ENCODE measurements around the gene FAM13B.
A peak's percentile ranks its signal among the peaks of the same experiment; 100 is the strongest.
"Not testable (repeated sequence)": the region's sequence is repeated elsewhere in the genome, so short reads cannot be mapped to it uniquely, and the experiment has no call there.

FAM13B gene

DNA sequence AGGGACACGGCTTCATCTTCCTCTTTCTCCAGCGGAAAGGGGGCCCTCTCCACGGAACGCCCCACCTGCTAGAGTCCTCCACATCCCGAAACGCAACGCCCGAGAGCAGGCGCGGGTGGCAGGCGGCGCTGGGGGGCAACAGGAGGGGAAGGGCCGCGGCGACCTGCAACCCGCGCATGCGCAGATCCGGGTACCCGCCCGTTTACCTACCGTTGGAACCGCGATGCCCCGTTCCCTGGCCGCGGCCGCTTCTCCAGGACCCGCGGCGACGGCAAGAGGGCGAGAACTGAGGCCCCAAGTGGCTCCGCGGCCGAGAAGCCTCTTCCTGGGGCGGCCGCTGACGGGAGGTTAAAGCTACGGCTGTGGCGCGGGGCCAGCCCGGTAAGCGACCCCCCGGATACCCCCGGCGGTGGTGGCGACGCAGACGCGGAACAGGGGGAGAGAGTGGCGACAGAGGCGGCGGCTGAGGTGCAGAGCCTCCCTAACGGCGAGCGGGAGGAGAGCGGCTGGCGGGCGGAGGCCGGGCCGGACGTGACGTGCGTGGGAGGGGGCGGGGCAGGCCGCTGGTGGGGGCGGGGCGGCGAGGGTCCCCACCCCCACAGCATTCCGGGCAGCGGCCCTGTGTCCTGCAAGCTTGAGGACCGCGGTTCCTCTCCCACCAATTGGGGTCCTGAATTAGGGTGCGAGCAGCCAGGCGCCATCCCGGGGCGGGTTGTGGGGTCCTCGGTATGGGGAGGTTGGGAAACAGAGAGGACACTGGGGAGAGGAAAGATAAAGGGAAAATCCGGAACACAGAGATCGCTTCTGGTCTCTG, at the start of gene FAM13B:
FAM13B (minus strand) TSS at position 508 of the 814 bp plus-strand sequence. CDS start 13,968 bp downstream, outside the sequence.
- peak; percentile 60 for DNase-seq

DNA sequence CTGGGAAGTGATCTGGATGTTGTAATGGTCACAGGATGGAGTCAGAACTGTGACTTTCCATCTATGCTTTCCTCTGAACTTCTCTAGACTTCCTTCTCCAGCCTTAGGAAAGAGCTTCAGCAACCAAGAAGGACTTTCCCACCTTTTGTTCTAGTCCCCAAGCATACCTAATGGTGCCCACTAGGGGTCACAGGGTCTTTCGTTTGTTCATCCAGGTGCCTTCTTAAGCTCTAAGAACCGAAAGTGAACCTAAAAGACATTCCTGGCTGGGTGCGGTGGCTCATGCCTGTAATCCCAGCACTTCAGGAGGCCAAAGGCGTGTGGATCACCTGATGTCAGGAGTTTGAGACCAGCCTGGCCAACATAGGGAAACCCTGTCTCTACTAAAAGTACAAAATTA, 49.2 kb upstream of the FAM13B start:
- no peak for DNase-seq

DNA sequence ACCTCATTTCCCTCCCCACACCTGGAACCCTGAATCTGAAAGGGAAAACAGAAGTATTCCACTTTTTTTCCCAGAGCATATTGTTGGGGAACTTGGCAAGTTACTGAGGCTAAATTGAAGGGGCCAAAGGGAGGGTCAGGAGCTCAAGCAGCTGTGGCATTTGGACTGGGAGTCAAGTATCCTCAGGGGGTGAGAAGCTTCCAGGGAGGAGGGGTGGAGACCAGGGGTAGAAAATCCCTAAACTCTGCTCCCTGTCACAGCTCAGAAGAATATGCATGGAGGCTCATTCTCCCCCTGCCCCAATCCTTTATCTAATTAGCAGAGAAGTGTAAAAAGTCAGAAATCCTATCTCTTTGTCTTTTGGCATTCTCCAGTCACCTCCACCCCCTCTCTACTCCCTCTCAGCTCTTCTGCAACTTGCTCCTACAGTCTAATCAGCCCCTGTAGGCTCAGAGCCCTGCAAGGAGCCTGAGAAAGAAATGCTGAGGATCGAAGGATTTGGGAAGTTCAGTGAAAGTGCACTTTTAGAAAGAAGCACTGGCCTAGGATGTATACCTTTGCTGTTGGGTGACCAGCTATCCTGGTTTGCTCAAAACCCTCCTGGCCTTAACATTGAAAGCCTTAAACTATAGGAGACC, 45.2 kb upstream of the FAM13B start:
- DNase-seq, result no peak

DNA sequence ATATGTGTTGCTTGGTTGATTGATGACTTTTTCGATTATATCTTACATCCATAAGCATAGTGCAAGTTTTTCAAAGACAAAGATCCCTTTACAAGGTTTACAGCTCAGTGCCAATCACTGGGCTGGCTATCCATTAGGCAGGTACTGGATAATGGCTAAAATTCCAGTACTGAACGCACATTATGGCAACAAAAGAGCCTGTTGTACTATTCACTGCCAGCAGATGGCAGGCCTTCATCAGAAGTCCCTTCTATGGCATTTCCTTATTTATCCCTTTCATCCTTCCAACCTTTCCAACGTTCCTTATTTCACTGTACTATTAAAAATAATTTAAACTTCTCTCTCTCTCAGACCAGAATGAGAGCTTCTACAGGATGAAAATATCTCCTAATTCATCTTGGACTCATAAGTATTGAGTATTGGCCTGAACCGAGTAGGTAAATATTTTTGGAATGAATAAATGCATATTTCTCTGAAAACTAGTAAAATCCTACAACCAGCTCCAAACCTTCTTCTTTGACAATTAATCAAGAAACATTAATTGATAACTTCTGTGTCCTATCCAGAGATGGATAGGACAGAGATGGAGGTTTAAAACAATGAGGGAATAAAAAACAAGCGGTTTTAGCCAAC, 44.3 kb upstream of the FAM13B start:
- peak; percentile 74 for DNase-seq

DNA sequence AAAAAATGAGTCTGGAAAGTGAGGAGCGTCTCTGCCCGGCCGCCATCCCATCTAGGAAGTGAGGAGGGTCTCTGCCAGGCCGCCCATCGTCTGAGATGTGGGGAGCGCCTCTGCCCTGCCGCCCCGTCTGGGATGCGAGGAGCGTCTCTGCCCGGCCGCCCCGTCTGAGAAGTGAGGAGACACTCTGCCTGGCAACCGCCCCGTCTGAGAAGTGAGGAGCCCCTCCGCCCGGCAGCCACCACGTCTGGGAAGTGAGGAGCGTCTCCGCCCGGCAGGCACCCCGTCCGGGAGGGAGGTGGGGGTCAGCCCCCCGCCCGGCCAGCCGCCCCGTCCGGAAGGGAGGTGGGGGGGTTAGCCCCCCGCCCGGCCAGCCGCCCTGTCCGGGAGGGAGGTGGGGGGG, 37.1 kb upstream of the FAM13B start:
- DNase-seq, result not testable (repeated sequence)

DNA sequence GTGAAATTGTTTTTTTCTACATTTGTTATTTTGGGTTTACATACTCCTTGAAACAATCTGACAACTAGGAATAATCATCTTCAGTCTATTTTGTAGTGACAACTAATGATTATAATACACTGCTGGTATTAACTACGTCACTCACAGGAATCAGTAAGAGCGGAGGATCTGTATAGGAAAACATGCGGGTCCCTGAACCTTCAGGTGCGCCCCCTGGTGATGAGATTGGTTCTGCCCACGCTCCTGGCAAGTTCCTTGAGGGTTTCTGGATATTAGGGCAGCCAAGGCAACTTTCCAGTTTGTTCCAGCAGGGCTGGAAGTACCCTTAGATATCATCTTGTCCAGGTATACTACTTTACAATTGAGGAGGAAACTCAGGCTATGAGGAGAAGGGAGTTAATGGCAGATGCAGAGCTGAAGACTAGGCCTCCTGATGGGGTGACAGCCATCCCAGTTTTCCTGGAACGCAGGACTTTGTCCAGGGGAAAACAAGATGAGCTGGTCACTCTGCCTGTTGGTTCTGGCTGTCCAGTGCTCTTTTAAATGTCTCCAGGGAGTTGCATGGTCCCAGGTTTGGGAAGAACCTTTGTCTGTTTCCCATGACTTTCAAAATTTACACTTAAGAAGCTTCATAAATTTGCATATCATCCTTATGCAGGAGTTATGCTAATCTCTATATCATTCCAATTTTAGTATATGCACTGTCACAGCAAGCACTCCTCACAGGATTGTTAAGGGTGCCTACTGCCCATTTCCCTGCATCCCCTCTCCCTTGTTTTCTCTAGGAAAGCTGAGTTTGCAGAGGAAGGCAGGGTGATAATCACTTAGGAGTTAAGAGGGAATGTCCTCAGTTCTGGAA, 36.1 kb upstream of the FAM13B start:
- peak; percentile 63 for DNase-seq

DNA sequence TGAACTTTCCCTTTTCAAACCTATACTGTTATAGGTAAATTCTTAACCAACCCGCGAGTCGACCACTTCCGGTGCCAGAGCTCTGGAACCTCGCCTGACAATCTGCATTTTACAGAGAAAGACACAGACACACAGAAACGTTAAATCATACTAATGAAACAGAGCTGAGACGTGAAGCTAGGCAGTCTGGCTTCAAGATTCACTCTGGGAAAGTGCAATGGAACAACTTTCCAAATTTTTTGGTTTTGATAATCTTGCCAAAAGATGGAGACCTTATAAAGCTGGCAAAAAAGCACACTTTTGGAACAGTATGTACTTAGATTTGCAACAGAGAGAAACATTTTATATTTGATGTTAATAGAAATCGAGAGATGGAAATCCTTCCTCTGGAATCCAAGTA, 35.1 kb upstream of the FAM13B start:
- no peak for DNase-seq

DNA sequence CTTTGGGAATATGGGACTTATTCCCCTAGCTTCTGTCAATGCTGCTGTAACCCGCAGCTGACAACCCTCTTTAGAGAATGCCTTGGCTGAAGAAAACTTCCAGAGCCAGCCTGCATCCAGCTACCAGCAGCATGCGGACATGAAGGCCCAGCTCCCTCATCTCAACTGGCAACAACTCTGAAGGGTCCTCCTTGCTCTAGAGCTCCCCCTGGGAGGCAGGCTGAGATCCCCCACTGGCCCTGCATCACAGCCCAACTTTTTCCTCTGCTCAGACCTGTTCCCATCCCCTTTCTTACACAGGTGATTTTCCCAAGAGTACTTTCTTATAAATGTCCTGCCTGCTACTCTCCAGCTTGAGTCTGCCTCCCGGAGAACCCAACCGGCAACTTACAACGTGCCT, 32.2 kb upstream of the FAM13B start:
- DNase-seq, result no peak

DNA sequence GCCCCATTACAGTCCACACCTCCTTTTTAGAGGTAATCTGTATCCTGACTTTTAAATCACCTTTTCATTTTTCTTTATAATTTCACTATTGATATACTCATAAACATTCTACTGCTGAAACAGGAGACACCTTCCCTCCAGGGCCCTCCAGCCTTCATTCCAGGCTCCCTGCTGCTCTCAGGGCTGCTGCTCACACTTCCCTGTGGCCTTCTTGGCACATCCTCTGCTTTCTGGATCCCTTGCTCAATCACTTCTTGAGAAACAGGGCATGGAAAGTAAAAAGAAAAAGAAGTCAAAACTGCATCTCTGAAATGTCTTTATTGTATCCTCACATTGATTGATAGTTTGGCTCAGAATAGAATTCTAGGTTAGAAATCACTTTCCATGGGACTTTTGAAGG, 31.6 kb upstream of the FAM13B start:
- DNase-seq, result no peak

DNA sequence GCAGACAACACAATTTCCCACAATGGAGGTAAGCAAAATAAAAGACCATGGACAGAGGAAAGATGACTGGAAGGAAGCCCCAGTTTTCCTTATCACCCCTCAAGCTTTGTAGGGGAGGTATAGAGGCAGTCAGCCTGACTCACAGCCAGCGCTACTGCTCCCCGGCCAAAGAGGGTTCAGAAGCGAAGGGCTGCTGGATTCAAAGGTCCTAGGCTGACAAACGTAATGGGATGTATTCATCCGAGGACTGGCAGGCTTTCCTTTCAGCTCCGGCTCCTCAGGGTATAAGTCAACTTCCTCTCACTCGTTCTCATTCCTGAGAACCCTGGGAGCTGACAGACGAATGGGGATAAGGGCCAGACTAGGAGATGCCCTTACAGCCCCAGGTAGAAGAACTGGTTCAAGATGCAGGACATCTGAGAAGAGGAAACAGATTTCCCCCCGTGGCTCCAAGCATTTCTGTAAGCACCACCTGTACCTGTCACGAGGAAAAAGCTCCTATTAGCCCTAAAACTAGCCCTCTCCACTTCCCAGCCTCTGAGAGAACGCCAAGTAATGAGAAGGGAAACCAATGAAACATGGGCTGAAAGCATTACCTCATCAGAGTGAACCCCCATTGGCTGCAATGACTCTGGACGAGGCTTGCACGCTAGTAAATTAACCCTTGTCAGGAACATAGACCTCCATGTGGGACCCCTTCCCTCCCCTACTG, 22.1 kb upstream of the FAM13B start:
- no peak for DNase-seq

DNA sequence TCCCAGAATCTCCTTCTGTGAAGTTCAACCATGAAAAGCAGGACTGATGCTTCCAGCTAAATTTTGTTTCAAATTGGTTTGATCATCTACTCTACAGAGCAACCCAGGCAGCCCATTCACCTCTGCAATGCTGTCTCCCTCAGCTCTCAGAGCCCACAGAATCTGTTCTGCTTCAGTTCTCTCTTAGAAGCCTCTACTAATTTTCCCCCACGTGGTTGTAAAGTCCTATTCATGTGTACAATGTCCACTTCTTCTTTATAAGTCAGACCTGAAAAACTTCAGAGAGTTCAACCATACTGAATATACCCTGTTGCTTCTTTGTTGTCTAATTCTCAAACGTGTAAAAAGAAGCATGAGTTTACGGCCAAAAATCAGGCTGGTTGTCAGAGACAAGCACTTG, 21.3 kb upstream of the FAM13B start:
- no peak for DNase-seq

DNA sequence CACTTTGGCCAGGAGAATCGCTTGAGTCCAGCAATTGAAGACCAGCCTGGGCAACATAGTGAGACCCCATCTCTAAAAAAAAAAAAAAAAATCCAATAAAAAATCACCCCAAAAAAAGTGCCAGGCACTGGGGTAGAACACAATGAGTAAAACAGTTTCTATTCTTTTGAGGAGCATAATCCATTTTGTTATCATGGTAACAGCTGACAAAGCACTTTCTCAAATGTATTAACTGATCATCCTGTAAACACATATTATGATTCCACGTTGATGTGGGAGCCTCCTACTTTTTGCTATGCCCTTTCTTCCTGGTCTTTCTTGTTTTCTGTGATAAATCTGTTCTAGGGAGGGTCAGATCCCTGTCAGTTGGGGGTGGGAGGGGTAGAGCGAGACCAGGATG, 20.7 kb upstream of the FAM13B start:
- DNase-seq, result no peak

DNA sequence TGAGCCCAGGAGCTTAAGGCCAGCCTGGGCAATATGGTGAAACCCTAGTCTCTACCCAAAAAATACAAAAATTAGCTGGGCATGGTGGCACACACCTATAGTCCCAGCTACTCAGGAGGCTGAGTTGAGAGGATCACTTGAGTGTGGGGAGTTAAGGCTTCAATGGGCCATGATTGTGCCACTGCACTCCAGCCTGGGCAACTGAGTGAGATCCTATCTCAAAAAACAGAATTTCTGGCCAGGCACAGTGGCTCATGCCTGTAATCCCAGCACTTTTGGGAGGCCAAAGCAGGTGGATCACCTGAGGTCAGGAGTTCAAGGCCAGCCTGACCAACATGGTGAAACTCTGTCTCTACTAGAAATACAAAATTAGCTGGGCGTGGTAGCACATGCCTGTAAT, 19.8 kb upstream of the FAM13B start:
- DNase-seq, result not testable (repeated sequence)

DNA sequence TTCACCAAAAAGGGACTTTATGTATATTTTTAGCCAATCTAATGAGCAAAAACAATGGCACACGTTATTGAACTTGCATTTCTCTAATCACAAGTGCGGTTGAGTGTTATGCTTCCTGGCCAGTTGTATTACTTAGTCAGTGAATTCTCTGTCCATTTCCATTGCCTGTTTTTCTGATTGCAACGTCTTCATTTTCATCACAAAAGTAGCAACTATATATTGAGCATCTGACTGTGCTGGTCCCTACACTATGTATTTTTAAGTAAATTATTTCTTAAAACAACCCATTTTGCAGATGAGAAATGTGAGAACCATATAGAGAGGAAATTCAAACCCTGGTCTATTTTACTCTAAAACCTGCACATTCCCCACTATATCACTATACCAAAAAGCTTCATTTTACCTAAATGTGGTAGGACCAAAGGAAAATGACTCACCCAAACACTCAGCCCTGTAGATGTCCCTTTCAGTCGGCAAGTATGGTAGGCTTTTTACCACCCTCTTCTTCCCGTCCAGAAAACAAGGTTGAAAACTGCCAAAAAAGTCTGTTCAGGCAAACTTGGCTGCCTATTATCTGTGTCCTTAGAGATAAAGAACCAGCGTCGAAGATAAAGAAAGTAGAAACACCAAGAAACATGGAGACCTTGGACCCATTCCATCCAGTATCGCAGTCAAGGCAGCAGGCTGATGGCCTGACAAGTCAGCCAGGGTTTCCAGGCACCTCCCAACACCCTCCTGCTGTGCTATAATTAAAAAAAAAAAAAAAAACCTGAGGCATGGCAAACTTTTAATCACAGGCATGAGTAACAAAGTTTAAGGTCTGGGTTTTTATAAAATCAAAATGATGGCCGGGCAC, 18.8 kb upstream of the FAM13B start:
- no peak for DNase-seq

DNA sequence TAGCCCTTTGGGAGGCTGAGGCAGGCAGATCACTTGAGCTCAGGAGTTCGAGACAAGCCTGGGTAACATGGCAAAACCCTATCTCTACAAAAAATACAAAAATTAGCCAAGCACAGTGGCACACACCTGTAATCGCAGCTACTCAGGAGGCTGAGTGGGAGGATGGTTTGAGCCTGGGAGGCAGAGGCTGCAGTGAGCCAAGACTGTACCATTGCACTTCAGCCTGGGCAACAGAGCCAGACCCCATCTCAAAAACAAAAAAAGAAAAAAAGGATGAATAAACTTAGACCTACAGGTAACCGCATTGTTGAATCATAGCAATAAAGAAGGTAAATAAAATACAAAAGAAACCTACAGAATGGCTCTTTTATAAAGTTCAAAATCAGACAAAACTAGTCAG, 12.4 kb upstream of the FAM13B start:
- not testable (repeated sequence) for DNase-seq

DNA sequence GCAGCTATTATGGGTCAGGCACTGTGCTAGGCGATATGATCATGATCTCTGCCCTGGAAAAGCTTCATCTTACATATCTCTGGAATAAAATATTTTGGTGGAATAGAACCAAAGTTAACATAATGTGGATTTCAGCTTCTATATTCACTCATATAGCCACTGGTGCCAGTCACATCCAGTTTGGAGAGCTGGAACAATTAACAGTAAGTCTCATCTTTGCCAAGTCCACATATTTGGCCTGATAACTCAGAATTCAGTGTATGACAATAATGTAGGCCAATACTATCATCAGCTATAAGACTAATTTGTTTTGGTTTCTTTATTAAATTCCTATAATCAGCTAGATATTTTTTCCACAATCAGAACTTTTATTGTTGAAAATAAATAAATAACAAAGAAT, 5.9 kb upstream of the FAM13B start:
- DNase-seq, result no peak

DNA sequence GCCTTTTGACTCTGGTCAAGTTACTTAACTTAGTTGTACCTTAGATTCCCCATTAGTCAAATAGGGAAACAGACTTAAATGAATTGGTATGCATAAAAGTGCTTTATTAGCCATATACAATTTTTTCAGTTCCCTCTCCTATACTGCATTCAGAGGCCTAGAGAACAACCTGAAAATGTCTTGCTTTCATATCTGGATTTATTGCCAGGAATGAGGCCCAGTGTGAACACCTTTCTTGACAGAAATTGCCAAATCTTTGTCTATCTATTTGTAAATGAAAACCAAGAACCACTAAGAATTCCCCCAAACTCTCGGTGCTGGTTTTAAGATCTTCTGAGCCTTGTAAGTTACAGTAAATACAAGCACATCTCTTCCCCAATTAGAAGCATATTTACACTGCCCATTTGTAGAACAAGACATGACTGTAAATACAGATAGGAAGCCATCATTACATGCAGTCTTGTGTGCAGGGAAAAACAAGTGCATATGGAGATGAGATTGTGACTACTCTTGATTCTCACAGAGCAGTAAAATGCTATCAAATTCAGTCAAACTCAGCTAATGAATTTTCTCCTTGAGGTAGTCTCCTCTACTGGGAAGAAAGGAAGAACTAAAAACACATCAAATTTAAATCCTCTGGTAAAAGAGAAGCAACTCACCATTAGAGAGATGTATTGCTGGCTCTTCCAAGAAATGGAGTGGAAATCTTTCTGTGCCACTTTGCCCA, 5.2 kb upstream of the FAM13B start:
- DNase-seq, result no peak

DNA sequence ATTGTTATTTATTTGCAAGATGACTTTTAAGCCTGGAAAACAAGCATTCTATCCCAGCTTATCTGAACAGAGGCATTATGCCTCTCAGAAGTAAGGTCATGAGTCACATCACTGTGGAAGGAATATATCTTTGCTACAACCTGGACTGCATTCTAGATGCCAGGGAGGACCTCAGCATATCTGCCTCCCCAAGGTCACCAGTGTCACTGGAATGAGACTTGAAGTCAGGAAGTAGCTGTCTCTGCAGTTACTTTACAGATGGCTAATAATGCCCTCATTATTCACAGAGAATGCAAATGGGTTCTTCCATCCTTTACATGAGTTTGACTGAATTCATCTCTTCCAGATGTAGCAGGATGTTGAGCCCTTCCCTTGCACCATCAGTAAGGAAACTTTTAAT, 4.4 kb upstream of the FAM13B start:
- DNase-seq, result no peak

DNA sequence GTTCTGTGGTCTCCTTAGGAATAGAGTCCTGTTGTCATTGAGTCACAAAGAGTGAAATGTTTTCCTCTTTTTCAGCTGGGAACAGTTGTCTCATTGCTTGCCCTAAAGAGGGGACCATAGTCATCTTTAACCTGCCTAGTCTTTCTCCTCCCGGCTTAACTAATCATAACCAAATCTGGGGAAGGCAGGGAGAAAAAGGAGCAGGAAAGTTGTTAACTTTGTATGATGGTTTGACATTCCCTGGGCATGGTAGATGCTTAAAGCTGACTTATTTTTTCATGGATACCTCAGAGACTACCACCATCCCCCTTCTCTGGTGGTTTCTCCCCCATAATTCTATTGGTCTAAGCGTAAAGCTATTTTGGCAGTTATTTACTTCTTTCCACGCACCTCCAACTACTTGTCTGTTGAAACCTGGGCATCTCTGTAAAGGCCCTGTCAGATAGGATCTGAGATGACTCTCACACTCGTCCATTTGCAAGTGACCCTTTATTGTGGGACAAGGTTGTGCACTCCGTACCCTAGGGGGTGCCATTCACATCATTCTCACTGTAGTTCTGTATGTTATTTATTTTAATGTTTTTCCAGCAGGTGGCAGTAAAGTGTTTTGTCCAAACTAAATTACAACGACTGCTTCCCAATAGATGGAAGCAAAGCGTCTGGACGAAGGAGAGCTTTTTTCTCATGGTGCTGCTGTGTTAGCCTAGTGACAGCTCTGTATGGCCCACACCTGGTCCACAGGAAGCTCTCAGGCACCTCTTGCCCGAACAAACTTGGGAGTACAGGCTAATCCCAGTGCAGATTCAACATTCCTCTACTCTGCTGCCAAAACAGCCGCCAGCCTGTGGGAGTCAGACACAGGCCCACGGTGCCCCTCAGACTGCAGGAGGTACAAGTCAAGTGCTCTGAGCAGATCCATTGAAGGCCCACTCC, 3.0 kb upstream of the FAM13B start:
- peak; percentile 72 for DNase-seq

DNA sequence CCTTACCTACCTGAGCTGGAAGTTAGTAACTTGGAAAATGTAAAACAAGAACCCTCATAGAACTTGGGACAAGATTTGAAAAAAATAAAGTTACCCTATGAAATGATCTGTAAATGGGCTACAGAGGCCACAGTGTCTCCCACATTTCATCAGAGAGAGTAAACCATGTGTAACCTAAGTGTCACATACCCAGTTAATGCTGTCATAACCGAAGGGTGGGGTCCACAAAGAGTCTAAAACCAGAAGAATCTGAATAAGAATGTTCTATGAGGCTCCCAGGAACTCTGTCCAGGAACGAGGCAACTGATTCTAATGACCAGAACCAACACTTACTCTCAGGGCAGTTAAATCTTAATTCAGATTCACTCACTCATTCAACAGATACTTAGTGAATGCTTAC, 1.0 kb upstream of the FAM13B start:
- no peak for DNase-seq
